MM.1S (cell line): ENCODE measurements around the gene MSI2.

Experiments used
- EZH2 ChIP-seq: fragments of 300-600 bp; sonication (generic); optimal IDR thresholded peaks from 2 replicates; pipeline ENCODE3; 2017; ENCODE audit warnings: low read depth, mild to moderate bottlenecking, antibody characterized with exemption, low read length, mixed read lengths
- EZH2phosphoT487 ChIP-seq: fragments of 300-600 bp; sonication (generic); IDR thresholded peaks from 2 replicates; pipeline ENCODE4 v1.6.1; 2018; ENCODE audit warnings: antibody characterized with exemption, low read length
- TF ChIP-seq, protein P1 (sequence below): fragments of 300-600 bp; sonication (generic); IDR thresholded peaks from 2 replicates; pipeline ENCODE4 v1.5.1; 2016; ENCODE audit warnings: antibody characterized with exemption, low read length, mixed read lengths

DNA sequence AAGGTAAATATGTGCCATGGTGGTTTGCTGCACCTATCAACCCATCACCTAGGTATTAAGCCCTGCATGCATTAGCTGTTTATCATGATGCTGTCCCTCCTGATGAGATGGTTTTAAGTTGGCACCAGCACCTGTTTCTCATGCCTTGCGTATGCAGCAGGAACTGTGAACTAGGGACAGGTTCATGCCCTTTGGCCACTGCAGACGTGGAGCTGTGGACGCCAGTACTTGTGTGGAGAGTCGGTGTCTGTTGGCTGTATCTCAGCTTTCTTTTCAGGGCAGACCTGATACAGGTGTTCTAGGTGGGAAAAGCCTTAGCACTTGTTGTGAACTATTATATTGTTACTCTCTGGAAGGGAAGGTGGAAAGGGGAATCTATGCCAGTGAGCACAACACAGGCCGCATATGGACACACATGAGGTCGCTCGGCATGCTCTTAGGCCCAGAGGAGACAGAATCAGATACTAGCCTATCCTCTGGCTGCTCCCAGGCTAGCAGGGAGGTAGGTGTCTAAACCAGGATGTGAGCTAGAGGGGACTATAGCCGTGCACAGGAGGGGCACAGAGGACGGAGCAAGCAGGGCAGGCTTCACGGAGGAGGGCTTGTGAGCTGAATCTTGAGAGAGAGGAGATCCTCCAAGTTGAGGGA, 22.5 kb downstream of the MSI2 start:
- TF ChIP-seq, protein P1, sequence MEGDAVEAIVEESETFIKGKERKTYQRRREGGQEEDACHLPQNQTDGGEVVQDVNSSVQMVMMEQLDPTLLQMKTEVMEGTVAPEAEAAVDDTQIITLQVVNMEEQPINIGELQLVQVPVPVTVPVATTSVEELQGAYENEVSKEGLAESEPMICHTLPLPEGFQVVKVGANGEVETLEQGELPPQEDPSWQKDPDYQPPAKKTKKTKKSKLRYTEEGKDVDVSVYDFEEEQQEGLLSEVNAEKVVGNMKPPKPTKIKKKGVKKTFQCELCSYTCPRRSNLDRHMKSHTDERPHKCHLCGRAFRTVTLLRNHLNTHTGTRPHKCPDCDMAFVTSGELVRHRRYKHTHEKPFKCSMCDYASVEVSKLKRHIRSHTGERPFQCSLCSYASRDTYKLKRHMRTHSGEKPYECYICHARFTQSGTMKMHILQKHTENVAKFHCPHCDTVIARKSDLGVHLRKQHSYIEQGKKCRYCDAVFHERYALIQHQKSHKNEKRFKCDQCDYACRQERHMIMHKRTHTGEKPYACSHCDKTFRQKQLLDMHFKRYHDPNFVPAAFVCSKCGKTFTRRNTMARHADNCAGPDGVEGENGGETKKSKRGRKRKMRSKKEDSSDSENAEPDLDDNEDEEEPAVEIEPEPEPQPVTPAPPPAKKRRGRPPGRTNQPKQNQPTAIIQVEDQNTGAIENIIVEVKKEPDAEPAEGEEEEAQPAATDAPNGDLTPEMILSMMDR: no peak
- TF ChIP-seq EZH2phosphoT487 (no peak), EZH2 (no peak)
